GM18526 (cell line): ENCODE data around the gene EMP2.

Experiments
- POLR2A ChIP-seq: IDR thresholded peaks from 3 replicates; pipeline ENCODE4 v1.6.1; 2011; ENCODE audit not compliant: insufficient read length; ENCODE audit errors: extremely low read depth

The EMP2 gene

GRCh38 chr16:10521681-10522274 lies 58.6 kb downstream of the EMP2 start:
- no peak for TF ChIP-seq POLR2A

GRCh38 chr16:10520869-10521578 lies 59.4 kb downstream of the EMP2 start:
- TF ChIP-seq POLR2A: no peak

GRCh38 chr16:10519929-10520868 lies 60.2 kb downstream of the EMP2 start:
- TF ChIP-seq POLR2A: no peak

GRCh38 chr16:10519297-10519696 lies 61.1 kb downstream of the EMP2 start:
- no peak for TF ChIP-seq POLR2A

GRCh38 chr16:10518479-10519041 lies 61.8 kb downstream of the EMP2 start:
- no peak for TF ChIP-seq POLR2A

GRCh38 chr16:10517868-10518267 lies 62.5 kb downstream of the EMP2 start:
- TF ChIP-seq POLR2A: no peak

GRCh38 chr16:10514369-10515055 lies 65.9 kb downstream of the EMP2 start:
- TF ChIP-seq POLR2A: no peak

GRCh38 chr16:10511829-10512228 lies 68.6 kb downstream of the EMP2 start:
- no peak for TF ChIP-seq POLR2A

GRCh38 chr16:10510279-10510678 lies 70.1 kb downstream of the EMP2 start:
- no peak for TF ChIP-seq POLR2A

GRCh38 chr16:10509534-10510025 lies 70.8 kb downstream of the EMP2 start:
- no peak for TF ChIP-seq POLR2A

- TF ChIP-seq POLR2A: no peak
These were observed 76.0 kb downstream of the EMP2 start for GRCh38 chr16:10504404-10504885.

GRCh38 chr16:10502776-10503175 lies 77.6 kb downstream of the EMP2 start:
- TF ChIP-seq POLR2A: no peak

GRCh38 chr16:10501016-10501607 lies 79.3 kb downstream of the EMP2 start:
- TF ChIP-seq POLR2A: no peak

- TF ChIP-seq POLR2A: no peak
These were observed 79.8 kb downstream of the EMP2 start for GRCh38 chr16:10500582-10500981.
